Spleen (tissue), 11 donors: ENCODE measurements around the gene EPHA3. TPM values are rescaled to one million over a fixed set of nuclear protein-coding genes. Genes with fewer than 3 reads are reported as not detected.

Source experiments
- DNase-seq: peaks from one replicate; pipeline ENCODE4 v3.0.0-alpha.2; 2020
- H3K27ac ChIP-seq, 8 donors: fragments of 200-600 bp; sonication (generic) in 7 of 8; 1 replicate in 4 of 8; 2 replicates in 4 of 8; pipeline versions ENCODE4 v1.5.0 to v1.8.0; 2016 to 2021; ENCODE audit warnings: inconsistent platforms in 4 of 8, mild to moderate bottlenecking in 4 of 8, moderate library complexity in 1 of 8
- H3K27me3 ChIP-seq, 7 donors: fragments of 200-600 bp; sonication (generic) in 6 of 7; replicated peaks in 1 of 7; 1 replicate in 4 of 7; 2 replicates in 3 of 7; pipeline versions ENCODE4 v1.5.0 to v1.8.0; 2016 to 2021; ENCODE audit warnings: inconsistent platforms in 3 of 7, mild to moderate bottlenecking in 1 of 7
- H3K36me3 ChIP-seq, 6 donors: fragments of 200-600 bp; sonication (generic) in 5 of 6; 1 replicate in 4 of 6; 2 replicates in 2 of 6; pipeline versions ENCODE4 v1.5.0 to v1.8.0; 2016 to 2021; ENCODE audit warnings: inconsistent platforms in 2 of 6
- H3K4me1 ChIP-seq, 6 donors: fragments of 200-600 bp; sonication (generic) in 5 of 6; 1 replicate in 3 of 6; 2 replicates in 3 of 6; pipeline versions ENCODE4 v1.5.0 to v1.8.0; 2016 to 2021; ENCODE audit warnings: inconsistent platforms in 3 of 6
- H3K4me3 ChIP-seq, 8 donors: fragments of 200-600 bp; sonication (generic) in 7 of 8; 1 replicate in 4 of 8; 2 replicates in 4 of 8; pipeline versions ENCODE4 v1.5.0 to v1.8.0; 2016 to 2021; ENCODE audit warnings: inconsistent platforms in 4 of 8, mild to moderate bottlenecking in 4 of 8, moderate library complexity in 2 of 8
- H3K9me3 ChIP-seq, 8 donors: fragments of 200-600 bp; sonication (generic) in 7 of 8; 1 replicate in 4 of 8; 2 replicates in 4 of 8; pipeline versions ENCODE4 v1.5.0 to v1.8.0; 2016 to 2021; ENCODE audit warnings: inconsistent platforms in 4 of 8
- POLR2A ChIP-seq, 3 donors: fragments of 450-650 bp; IDR thresholded peaks; one replicate each; pipeline ENCODE4 v1.5.1; 2017; ENCODE audit warnings: antibody characterized with exemption in 3 of 3, mild to moderate bottlenecking in 1 of 3
- POLR2AphosphoS5 ChIP-seq, 3 donors: sonication (generic); formaldehyde crosslinking; IDR thresholded peaks; one replicate each; pipeline ENCODE4 v1.5.1; 2017; ENCODE audit warnings: antibody characterized with exemption in 3 of 3
- WGBS, 5 donors: extraction: QIAGEN DNeasy Blood & Tissue Kit in 3 of 5; methylation state at CpG; one replicate each; pipeline versions ENCODE4 v1.1.5 to v1.1.7; 2013 to 2018; 5-methylcytosine and 5-hydroxymethylcytosine counted together
- intact Hi-C: fragments of 100-400 bp; cut with DNase I; formaldehyde crosslinking; loops from one replicate; pipeline ENCODE4 v1.15.0; 2023; ENCODE audit warnings: low total_unique reads
- polyA plus RNA-seq, 3 donors: library from polyadenylated mRNA; stranded (reverse); fragments of 200-250 nt; gene quantifications; one replicate each; pipeline ENCODE4 v1.2.1, GENCODE V29; 2013
- total RNA-seq, 7 donors: library from RNA; depleted of rRNA in 3 of 7; stranded (reverse); fragments of >200 nt in 3 of 7; fragmentation: NEBNext Ultra II Directional in 4 of 7; extraction: Animal tissue kit (Norgen Biotek cat#: 25700) in 4 of 7; gene quantifications; one replicate each; pipeline versions ENCODE4 v1.1.0 to v1.2.1, GENCODE V29; 2016 to 2021
- TF ChIP-seq, protein P1 (sequence below), 11 experiments: fragments of 200-600 bp in 7 of 11; fragments of 450-650 bp in 4 of 11; sonication (generic) in 4 of 11; IDR thresholded peaks in 8 of 11; conservative IDR thresholded peaks in 3 of 11; 1 replicate in 7 of 11; 2 replicates in 4 of 11; pipeline versions ENCODE4 v1.4.0 to v1.8.0; 2016 to 2021; ENCODE audit warnings: antibody characterized with exemption in 11 of 11, inconsistent platforms in 4 of 11, mild to moderate bottlenecking in 1 of 11
- donor health status: healthy with polysubstance abuse.
- donor health status: DM: no; HTN: no; CAD: no; lungs with moderate emphysema.
- donor health status: DM: no; HTN: no; CAD: no.
- donor health status: Bipolar disorder and iron deficiency.
- donor health status: healthy.
- donor health status: DM: no; HTN: no; CAD: no.
- donor health status: DM: yes; HTN: yes; CAD: no.

The EPHA3 gene
- total and polyA plus RNA-seq, 10 donors: 0.07 to 1.2 (median 0.76) TPM

DNA sequence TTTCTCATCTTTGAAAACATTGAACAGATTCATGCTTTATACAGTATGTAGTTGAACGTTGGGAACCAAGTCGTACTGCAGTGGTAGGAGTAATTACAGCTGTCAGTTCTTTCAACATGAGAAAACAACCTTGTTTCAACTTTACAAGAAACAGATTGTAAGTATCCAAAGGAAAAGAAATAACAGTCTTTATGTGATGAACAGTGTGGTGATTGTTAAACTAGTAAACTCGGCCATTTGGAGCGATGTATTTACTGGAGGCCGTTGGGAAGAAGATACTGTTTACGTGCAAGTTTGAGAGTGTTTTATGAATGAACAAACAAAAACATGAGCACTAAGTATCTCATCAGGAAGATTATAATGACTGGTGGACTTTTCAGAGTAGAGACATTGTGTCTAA, 48.4 kb downstream of the EPHA3 start:
- intact Hi-C loops: no loop called here

DNA sequence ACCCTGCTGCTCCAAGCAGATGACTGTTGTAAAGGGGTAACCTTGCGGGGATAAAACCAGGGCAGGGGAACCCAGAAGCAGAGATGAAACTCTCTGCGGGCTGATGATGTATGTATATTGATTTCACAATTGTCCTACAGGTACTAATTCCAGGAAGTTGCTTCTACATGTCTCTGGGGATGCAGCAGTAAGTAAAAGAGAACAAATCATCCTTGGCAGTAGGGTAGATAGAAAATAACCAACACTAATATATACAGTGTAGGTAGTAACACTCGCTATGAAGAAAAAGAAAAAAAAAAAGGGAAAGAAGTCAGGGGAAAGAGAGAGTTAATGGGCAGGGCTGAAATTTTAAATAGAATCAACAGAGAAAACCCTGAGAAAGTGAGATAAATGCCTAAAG, 50.2 kb downstream of the EPHA3 start:
- 83 to 98% (median 90%) methylated on average over 3 of the region's 3 CpGs for WGBS, 5 donors
- Histone ChIP-seq H3K36me3 (no peaks in the 10 kb centered on the region), H3K27me3 (no peaks in the 10 kb centered on the region), H3K9me3 (no peaks in the 10 kb centered on the region), H3K27ac (no peak overlapping the region), H3K4me3 (no peak overlapping the region), H3K4me1 (no peaks in the 10 kb centered on the region)
- intact Hi-C loops: no loop called here
- TF ChIP-seq, protein P1, sequence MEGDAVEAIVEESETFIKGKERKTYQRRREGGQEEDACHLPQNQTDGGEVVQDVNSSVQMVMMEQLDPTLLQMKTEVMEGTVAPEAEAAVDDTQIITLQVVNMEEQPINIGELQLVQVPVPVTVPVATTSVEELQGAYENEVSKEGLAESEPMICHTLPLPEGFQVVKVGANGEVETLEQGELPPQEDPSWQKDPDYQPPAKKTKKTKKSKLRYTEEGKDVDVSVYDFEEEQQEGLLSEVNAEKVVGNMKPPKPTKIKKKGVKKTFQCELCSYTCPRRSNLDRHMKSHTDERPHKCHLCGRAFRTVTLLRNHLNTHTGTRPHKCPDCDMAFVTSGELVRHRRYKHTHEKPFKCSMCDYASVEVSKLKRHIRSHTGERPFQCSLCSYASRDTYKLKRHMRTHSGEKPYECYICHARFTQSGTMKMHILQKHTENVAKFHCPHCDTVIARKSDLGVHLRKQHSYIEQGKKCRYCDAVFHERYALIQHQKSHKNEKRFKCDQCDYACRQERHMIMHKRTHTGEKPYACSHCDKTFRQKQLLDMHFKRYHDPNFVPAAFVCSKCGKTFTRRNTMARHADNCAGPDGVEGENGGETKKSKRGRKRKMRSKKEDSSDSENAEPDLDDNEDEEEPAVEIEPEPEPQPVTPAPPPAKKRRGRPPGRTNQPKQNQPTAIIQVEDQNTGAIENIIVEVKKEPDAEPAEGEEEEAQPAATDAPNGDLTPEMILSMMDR (IDR thresholded peaks at IDR 0.05 in 8 of 11, conservative IDR thresholded peaks at IDR 0.05 in 3 of 11): no peak
- TF ChIP-seq POLR2AphosphoS5 (IDR thresholded peaks at IDR 0.05): no peak
- no peak for TF ChIP-seq POLR2A (IDR thresholded peaks at IDR 0.05)
- no peak for DNase-seq

More for the DNA sequence above, 48.4 kb downstream of the EPHA3 start:
- Histone ChIP-seq H3K27ac (no peak overlapping the region), H3K4me1 (no peaks in the 10 kb centered on the region), H3K9me3 (no peaks in the 10 kb centered on the region), H3K27me3 (no peaks in the 10 kb centered on the region), H3K4me3 (no peak overlapping the region), H3K36me3 (no peaks in the 10 kb centered on the region)
- no peak for DNase-seq
- 78 to 83% (median 80%) methylated on average over 6 of the region's 6 CpGs for whole genome bisulfite sequencing, 5 donors
- TF ChIP-seq, protein P1 (IDR thresholded peaks at IDR 0.05 in 8 of 11, conservative IDR thresholded peaks at IDR 0.05 in 3 of 11): no peak
- TF ChIP-seq POLR2A (IDR thresholded peaks at IDR 0.05) (no peak), POLR2AphosphoS5 (IDR thresholded peaks at IDR 0.05) (no peak)

DNA sequence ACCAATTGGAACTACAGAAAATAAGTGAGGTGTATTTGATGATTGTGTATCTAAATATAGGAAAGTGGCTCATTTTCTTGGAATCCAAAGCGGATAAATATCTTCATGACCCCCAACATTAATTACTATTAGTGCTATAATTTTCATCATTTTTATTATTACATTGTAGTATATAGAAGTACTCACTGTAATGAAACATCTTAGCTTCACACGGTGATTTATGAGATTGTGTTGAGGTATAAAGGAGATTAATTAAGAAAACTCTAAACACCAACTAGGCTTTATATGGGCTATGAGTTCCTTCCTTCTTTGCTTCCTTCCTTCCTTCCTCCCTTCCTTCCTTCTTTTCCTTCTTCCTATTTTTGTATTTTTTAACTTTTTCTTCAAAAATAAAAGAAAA, 52.2 kb downstream of the EPHA3 start:
- WGBS, 5 donors: 89 to 94% (median 94%) methylated on average over 2 of the region's 2 CpGs
- no peak for DNase-seq
- H3K4me3 ChIP-seq: no peak overlapping the region

DNA sequence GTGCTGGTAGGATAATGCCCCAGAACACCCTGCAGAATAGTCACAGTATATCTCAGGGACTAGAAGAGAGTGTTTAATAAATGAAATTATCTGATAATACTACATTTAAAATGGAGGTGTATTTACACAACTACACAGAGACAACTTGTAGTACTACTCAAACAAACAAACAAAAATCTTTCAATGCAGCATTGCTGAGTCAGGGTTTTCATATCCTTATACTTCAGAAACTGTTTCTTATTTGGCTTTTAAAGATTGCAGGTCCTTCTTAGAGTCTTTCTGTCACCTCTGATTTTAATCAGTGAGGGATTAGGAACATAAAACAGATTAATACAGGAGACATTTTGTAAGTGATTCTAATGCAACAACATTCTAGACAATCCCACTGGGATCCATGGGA, 57.4 kb downstream of the EPHA3 start:
- no peaks in the 10 kb centered on the region for H3K4me1 ChIP-seq
- no peak for DNase-seq
- no peaks in the 10 kb centered on the region for H3K36me3 ChIP-seq
- H3K27ac ChIP-seq: no peak overlapping the region
- TF ChIP-seq POLR2AphosphoS5 (IDR thresholded peaks at IDR 0.05): no peak
- TF ChIP-seq, protein P1 (IDR thresholded peaks at IDR 0.05 in 8 of 11, conservative IDR thresholded peaks at IDR 0.05 in 3 of 11): no peak
- intact Hi-C loops: no loop called here
- H3K27me3 ChIP-seq: no peaks in the 10 kb centered on the region
- H3K9me3 ChIP-seq: no peaks in the 10 kb centered on the region
- no peak overlapping the region for H3K4me3 ChIP-seq

More for the DNA sequence above, 52.2 kb downstream of the EPHA3 start:
- Histone ChIP-seq H3K27ac (no peak overlapping the region), H3K27me3 (no peaks in the 10 kb centered on the region), H3K36me3 (no peaks in the 10 kb centered on the region), H3K4me1 (no peaks in the 10 kb centered on the region), H3K9me3 (no peaks in the 10 kb centered on the region)
- TF ChIP-seq, protein P1 (IDR thresholded peaks at IDR 0.05 in 8 of 11, conservative IDR thresholded peaks at IDR 0.05 in 3 of 11): no peak
- no peak for TF ChIP-seq POLR2AphosphoS5 (IDR thresholded peaks at IDR 0.05)
- no peak for TF ChIP-seq POLR2A (IDR thresholded peaks at IDR 0.05)
- intact Hi-C loops: no loop called here
